Putamen (tissue), 1 donor: ENCODE data around the gene MOV10L1.
"Not testable (repeated sequence)": the region's sequence is repeated elsewhere in the genome, so short reads cannot be mapped to it uniquely, and the experiment has no call there.

Source experiments
- DNase-seq: peaks from one replicate; pipeline ENCODE4 v3.0.0-alpha.2; 2016; ENCODE audit warnings: low spot score

MOV10L1 gene

GRCh38 chr22:50157709-50158375 is 68.0 kb downstream of the MOV10L1 start:
- DNase-seq, result no peak

GRCh38 chr22:50160947-50161346 is 71.1 kb downstream of the MOV10L1 start:
- DNase-seq, result no peak

GRCh38 chr22:50161508-50162390 is 71.9 kb downstream of the MOV10L1 start:
- no peak for DNase-seq

GRCh38 chr22:50162391-50162956 is 72.7 kb downstream of the MOV10L1 start:
- no peak for DNase-seq

GRCh38 chr22:50165436-50166123 is 75.8 kb downstream of the MOV10L1 start:
- DNase-seq, result no peak

- DNase-seq, result no peak
Measured at GRCh38 chr22:50167689-50168489, 78.1 kb downstream of the MOV10L1 start.

- not testable (repeated sequence) for DNase-seq
Measured at GRCh38 chr22:50168490-50169180, 78.8 kb downstream of the MOV10L1 start.

GRCh38 chr22:50169181-50169759 is 79.5 kb downstream of the MOV10L1 start:
- DNase-seq, result no peak

- no peak for DNase-seq
Measured at GRCh38 chr22:50169774-50170341, 80.1 kb downstream of the MOV10L1 start.

GRCh38 chr22:50170453-50171318 is 80.9 kb downstream of the MOV10L1 start, which contains the start of gene PANX2:
Gene PANX2 (plus strand): TSS chr22:50170731. CDS start chr22:50170731, 0 bp downstream.
- DNase-seq, result no peak

GRCh38 chr22:50171319-50171964 is 81.6 kb downstream of the MOV10L1 start:
- no peak for DNase-seq

GRCh38 chr22:50171965-50172421 is 82.2 kb downstream of the MOV10L1 start:
- DNase-seq, result no peak

GRCh38 chr22:50173311-50173982 is 83.6 kb downstream of the MOV10L1 start:
- no peak for DNase-seq

GRCh38 chr22:50173983-50174355 is 84.2 kb downstream of the MOV10L1 start:
- no peak for DNase-seq

GRCh38 chr22:50174382-50175190 is 84.8 kb downstream of the MOV10L1 start:
- no peak for DNase-seq

GRCh38 chr22:50175191-50175461 is 85.3 kb downstream of the MOV10L1 start:
- DNase-seq, result no peak
